ENCODE results near the gene HIVEP2.

HIVEP2 gene

DNA sequence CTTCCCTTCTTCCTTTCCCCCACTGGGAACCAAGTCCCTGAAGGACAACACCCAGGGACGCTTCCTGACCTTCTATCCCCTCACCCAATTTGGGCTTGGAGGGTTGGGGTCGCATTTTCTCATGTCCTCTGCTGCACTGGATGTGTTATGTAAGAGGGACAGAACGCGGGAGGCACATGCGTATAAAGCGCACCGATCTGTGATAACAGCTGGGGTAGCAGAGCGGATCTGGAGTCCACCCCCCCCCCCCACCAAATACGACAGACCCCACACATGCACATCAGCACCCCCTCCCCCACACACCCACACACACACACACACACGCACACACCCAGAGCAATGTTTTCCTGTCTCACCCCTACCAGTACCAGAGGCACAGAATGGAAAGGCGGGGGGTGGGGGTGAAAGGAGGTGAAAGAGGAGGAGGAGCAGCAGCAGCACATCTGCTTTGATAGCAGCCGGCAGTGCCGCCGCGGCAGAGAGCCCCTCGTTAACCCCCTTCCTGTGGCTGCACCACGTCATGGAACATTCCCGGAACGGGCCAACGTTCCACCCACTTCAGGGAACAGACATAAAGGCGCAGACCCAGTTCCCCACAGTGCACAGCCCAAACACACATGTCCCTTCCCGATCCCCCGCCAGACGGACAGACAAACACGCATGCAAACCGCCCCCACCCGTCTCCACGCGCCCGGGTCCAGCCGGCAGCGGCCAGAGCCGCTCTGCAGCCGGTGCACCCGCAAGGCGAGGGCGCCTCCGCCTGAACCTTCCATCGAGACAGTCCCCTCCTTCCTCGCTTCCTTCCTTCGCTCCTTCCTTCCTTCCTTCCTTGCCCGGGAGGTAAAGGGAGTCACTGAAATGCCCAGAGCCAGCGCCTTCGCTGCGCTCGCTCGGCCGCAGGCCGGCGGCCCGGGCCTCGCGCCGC is 590 bp downstream of the HIVEP2 start:
- peak; percentile 69 to 77 for DNase-seq

DNA sequence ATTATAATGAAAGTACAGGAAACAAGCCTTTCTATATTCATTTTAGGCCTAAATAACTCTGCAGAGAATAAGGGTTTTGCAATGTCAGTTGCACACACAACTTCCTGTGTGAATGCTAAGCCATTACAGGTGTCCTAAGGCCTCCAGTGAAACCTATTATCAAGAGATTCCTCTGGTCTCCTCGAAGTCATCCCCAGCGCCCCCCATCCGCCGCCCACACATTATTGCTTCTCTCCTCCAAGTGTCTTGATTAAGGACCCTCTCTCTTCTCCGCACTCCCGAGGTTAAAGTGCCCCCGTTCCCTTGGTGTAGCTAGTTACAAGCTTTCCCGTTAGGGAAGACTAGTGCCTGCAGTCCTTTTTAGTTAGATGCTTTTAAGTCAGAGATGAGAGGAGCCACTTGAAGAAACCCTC is 1.3 kb downstream of the HIVEP2 start:
- peak in 1 of 2 donors; percentile 69 for DNase-seq

DNA sequence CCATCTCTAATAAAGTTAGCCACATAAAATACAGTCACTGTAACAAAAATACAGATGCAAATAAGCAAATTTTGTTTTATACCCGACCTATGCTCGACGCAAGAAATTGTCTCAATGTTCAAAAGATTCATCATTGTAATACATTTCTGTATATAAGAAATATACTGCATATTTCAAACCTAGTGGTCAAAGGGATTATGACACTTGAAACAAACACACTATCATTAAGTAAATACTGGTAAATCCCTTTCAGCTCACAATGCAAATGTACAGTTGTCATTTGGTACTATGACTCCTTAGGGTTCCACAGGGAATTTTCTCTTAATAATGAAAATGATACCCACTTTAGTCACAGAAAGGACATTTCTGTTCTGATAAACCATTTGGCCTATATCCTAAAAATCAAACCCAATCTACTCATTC is 2.2 kb downstream of the HIVEP2 start:
- DNase-seq = peak in 1 of 2 donors; percentile 54

DNA sequence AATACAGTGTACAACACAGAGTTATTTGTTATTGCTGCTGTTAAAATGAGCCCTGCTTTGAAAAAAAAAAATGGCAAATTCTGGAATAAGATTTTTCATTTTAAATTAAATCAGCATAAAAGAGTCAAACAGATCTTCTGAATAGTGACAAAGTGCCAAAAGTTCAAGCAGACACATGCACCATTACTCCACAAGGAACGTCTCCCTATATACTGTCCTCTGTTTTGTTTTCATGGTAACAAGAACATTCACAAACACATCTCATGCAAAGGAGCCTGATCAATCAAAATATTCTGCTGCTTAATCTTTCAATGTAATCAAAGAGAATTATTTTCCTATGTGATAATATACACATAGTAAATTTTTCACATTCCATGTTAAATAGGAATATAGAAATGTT is 2.7 kb downstream of the HIVEP2 start:
- DNase-seq = no peak

DNA sequence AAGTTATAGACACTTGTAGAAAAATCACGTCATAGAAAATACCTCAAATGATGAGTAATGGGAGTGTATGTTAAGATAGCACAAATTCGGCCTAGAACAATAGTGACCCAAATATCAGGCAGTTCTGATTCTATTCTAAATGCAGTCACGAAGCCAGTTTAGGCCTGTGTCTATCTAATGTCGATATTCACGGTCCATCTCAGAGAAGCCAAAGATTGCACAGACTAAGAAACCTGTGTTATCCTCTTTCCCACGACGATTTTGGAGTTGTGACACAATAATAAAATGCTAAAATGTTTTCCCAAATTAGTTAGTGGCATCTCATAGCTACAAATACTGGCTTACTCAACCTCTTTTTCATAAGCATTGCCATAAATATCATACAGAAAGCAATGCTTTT is 4.0 kb downstream of the HIVEP2 start:
- no peak for DNase-seq

DNA sequence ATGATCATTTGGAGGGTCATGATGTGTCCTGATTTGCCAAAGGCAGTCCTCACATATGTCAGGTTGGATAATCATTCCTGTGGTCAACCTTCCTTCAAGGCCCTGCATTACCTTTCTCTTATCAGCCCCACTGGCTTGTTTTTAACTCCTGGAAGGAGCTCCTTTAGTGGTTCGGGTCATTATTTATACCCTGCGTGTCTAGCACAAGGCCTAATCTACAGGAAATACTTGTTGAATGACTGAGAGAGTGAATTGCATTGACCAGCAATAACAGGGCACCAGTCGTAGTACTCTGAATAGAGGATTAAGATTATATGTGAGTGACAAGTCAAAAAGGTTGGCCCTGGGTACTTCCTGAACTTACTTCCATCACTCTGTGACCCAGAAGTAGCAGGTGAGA is 4.5 kb downstream of the HIVEP2 start:
- no peak for DNase-seq

DNA sequence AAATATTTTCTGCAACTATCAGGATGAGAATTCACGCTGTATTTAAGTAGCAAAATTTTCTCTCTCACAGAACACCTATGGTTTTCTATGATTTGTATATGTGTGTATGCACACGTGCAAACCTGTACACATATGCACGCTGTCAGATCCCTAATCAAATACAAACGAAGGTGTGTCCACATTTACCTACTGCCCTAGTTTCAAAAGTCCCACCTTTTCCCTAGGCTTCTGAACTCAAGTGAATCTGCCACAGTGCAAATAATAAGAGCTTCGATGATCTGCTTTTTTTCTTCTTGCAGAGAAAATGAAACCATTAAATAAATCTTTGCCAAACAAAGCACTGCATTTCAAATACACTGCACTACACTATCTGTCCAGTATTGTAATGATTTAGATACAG is 6.5 kb downstream of the HIVEP2 start:
- DNase-seq = no peak

DNA sequence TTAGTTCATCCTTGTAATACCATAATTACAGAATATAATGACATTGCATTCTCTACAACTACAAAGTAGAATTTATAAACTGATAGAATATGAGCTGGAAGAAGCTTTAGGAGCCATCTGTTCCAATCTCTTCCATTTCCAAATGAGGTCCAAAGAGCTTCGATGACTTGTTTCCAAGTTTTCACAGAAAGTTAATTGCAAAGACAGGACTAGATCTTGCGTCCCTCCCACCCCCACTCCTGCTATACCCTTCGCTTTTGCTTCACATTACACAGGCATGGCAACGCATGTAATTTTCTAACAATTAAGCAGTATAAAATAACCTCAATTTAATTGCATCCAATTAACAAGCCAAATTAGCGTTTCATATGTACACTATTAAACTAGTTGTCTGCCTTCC is 7.0 kb downstream of the HIVEP2 start:
- DNase-seq = no peak

DNA sequence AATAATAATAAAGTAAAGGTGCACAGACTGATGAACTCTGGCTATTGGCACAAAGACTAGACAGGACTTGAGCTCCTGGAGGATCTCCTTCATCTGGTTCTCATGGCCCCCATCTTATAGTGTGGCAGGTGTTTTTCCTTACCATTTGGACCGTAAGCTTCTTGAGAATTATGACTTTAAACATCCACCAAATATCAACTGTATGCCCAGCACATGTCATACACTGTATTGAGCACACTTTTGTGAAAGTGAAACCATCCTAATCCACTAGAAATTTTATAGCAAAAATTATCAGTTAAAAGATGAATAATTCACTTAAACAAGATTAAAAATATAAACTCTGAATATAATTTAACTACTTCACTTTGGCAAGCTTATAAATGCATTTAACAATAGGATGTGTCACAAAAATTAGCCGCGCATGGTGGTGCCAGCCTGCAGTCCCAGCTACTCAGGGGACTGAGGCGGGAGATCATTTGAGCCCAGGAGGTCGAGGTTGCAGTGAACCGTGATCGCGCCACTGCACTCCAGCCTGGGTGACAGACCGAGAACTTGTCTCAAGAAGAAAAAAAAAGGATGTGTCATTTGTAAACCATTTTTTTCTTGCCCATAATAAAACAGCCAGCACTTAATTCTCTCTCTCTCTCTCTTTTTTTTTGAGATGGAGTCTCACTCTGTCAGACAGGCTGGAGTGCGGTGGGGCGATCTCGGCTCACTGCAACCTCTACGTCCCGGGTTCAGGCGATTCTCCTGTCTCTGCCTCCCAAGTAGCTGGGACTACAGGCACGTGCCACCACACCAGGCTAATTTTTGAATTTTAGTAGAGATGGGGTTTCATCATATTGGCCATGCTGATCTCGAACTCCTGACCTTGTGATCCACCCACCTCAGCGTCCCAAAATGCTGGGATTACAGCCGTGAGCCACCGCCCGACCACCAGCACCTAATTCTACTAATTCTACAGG is 9.1 kb downstream of the HIVEP2 start:
- DNase-seq = no peak

DNA sequence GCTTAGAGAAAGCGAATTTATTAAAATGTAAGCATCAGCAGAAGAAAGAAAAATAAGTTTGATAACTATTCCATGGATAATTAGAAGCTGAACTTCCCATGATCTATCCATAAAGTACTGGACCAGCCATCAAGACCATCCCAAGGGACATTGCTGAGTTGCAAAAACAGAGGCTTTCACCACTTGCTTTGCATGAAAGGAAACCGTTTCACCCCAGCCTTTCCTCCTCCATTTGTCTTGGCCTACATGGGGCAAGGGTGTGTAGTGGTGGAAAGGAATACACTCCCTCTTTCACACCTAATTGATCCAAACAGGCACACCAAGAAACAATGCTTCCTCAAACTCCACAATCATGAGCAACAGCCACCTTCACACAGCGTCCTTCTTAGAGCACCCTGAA is 10.4 kb downstream of the HIVEP2 start:
- no peak for DNase-seq

DNA sequence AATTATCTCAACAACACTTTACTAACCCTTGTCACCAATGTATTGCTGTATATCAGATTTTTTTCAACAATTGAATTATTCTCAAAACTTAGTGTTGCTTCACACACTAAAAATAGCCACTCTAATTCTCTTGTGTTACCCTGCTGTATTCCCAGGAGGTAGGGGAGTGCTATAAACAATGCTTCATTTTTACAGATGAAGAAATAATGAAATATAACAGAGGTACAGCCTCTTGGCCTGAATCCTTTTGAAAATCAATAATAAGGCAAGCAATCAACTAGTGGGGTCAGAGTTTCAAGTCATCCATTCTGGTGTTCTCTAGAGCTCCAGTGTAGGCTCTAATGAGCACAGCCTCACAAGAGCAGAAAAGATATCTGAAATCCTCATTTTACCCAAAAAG is 10.9 kb downstream of the HIVEP2 start:
- no peak for DNase-seq

DNA sequence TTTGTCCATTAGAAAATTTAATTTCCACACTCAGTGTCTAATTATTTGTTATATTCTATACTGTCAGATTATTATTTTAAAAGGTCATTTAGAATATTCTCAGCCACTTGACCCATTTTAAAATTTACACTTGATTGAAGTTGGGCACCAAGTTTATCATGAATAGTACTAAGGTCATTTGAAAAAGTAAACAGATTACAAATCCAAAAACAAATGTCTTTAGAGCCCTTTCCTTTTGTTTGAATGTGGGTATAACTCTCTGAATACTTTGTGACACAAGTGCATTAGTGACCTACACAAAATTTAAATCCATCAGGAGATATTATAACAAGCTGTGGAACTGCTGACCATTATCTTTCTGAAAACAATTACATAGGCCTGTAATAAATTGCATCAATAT is 11.3 kb downstream of the HIVEP2 start:
- no peak for DNase-seq

DNA sequence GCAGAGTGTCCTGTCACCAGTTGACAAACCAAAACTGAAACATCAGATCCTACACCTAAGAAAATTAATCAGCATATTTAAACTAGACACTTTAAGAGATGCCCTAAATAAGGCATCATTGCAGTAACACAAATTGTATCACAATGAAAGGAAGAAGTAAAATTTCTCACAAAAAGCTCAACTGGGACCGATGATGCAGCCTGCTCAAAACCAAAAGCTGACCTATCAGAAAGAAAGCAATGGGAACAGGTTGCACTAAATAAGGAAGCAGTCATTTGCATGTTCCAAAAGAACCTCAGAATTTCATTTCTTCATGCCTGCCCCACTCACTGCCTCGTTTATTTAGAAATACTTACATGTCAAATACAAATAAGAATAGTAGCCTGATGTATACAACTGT is 12.1 kb downstream of the HIVEP2 start:
- no peak for DNase-seq

DNA sequence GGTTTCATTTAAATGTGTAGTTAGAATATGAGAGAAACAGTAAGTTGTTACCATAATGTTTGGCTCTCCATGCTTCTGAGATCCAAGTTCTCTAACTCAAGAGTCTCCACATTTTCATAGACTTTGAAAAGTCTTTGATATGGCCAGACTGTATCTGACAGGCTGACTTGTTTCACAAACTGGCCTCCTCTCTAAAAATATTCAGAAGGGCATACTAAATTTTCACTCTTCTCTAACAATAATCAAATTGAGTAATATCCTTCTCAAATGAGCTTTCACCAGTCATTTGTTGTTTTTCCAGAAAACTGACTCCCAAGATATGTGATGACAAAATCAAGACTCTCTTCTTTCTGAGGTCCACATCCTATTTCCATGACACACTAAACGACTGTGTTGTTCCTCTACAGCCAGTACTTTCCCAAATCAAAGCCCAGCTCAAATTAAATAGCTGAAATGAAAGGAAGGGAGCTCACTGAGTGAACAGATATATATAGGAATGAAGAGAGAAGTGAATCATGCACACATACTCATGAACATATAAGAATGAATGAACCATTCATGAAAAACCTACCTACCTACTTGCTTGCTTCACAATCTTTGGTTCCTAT is 15.1 kb downstream of the HIVEP2 start:
- DNase-seq = no peak

DNA sequence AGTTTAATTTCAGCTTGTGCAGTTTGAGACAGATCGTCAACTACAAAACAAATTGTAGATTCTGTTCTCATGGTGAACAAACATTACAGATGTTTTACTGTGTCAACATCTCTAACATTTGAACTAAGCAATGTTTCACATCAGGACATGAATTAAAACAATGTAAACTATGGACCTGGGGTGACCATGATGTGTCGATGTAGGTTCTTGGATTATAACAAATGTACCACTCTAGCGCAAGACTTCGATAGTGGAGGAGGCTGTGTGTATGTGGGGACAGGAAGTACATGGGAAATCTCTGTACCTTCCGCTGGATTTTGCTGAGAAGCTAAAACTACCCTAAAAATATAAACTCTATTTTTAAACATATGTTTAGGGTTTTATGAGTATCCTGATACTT is 17.1 kb downstream of the HIVEP2 start:
- DNase-seq = no peak

DNA sequence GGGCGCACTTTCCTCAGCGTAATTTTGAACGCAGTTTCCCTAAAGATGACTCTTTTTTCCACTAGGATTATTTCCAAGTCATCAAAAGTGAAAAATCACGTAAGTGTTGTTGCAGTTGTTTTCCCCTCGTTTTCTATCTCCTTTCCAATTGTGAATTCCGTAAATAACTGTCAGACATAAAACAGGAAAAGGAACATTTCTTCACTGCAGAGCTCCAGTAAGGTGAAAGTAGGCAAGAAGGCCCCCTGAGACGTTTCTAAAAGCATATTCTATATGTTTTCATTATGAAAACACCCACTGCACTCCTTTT is 17.8 kb downstream of the HIVEP2 start:
- no peak for DNase-seq

DNA sequence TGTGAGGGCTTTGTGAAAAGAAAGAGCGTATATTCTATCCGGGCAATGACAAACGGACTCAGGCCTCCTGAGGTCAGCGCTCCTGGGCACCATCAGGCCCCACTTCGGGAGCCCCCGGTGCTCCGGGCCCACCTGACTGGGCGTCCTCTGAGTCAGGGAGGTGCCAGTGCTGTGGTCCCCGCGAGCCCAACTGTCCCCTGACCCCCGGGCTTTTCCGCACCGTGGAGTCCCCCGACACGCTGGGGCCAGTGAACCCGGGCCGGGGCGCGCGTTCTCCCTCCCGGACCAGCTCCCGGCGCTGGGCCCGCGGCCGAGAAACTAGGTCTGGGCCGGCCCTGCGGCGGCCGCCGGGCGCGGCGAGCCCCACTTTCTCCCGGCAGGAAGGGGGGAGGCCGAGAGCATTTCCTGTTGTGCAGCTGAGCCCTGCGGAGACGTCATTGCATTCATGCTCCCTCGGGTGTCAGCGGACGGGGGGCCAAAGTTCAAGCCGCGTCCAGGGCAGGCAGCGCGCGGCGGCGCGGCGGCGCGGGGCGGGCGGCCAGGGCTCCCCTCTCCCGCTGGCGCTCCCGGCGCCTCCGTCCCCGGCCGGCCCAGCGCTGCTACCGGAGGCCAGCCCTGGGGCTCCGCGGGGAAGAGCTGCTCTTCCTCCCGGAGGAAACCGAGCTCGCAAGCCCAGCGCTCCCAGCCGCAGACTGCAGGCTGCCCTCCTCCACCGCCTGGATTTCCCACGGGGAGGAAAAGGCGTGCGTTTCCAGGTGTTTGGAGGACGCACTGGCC is 18.3 kb downstream of the HIVEP2 start:
- DNase-seq = peak; percentile 80 to 85

DNA sequence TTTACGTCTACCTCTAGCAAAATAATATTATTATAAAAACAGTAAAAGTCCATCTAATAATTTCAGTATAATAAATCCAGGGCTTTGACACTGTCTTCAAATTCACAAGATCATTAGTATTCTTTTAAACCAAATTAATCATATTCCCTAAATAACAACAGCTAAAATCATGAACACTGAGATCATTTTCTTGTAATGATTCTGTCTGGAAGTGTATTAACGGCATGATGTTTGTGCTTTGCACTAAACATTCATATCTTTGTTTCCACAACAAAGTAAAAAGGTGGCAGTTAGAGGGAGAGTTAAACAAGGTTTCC is 18.8 kb downstream of the HIVEP2 start:
- no peak for DNase-seq

DNA sequence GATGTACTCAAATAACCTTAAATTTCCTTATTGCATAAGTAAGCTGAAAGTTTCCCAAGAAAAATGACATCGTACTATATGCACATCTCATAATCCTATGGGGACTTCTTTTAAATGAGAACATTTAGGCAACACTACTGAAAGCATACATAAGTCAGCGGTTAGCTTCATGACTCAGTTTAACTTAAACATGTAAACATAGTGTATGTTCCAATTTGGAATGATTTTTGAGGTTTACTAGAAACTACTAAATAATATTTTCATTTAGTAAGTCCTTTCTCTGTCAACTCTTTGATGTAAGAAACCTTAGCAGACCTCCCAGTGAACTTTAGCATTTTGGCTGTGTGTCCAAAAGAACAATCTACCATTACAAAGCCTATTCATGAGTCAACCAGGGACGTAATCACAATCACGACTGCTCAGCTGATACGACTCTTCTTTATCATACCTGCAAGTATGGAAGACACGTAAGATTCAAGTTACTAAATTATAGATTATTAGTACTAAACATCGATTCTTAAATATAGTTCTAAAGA is 19.3 kb downstream of the HIVEP2 start:
- DNase-seq = no peak

DNA sequence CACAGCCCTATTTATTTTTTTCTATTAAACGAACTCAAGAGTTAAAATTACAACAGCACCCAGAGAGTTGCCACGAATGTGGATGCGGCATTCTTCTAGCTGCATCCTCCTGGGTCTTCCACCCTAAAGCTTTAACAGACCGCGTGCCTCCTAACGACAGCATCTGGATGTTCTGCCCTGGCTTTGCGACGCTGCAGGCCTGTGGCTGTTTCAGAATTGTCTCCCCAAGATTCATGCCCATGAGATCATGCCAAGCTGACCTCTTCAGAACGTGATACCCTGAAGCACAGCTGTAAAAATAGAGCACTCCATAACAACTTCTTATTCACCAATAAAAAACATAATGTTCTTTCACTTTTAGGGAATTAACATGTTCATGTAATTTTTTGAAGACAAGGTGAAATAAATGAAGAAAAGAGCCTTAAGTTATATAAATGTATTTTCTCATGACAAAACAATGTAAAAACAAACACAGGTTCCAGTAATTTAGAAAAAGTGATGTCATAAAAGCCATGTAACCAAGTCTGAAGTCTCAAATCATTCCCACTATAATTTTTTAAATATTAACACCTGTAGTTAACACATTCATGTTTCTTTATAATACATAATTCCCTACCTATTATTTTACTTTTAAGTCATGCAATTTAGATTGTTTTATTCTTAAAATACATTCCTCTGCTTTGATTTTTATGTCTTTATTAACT is 26.5 kb downstream of the HIVEP2 start:
- no peak for DNase-seq

DNA sequence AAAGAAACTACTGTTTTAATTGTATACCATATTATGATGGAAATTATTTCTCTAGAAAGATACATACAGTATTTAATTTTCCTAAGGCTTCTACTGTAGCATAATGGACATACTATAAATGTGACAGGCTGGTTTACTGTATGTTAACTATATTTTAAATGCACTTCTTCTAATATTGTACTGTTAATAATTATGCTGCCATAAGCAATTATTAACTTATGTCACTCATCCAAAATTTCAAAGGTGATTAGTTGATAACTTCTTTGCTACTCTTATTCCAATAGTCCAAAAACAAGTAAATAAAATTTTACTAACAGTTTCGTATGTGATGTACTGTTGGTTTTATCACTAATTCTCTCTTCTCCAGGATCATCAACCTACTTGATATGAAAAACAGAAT is 28.1 kb downstream of the HIVEP2 start:
- DNase-seq = no peak
